ENCODE results near the gene RPTN.

Gene RPTN

DNA sequence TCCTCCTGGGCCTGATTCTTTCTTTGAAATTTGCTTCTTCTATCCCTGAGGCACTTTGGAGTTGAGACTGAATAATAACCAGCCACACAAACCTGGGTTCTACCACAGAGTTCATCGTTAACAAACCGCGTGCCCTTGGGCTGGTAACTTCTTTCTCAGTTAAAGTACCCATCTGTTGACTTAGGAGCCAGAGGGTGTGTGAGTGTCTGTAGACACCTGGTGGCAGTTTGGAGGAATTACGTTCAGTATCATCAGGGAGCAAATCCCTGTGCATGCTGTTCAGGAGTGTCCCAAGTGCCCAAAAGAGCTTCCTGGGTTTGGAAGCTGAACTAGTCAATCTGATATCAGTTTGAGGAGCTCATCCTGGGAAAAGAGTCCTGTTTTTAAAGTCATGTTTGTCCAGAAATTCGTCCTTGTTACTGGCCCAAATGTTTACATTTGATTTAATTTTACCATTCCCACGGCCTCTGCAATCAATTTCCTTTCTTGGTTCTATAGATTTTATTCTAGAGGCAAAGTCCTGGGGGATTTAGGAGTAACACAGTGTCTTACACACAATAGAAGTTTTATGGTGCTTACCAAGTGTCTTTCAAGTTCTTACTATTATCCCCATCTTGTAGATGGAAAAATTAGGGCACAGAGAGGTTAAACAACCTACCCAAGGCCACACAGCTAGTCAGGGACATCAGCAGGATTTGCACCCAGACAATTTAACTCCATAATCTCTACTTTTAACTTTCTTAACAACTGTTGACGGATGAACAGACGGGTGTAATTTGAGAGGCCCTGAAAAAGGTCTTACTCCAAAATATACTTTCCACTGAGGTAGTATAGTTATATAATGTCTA is 26.7 kb upstream of the RPTN start:
- H3K27me3 ChIP-seq (ENCODE audit: insufficient read depth, low read length, poor library complexity, severe bottlenecking) = no peaks in the 10 kb centered on the region
- no peaks in the 10 kb centered on the region for H3K79me2 ChIP-seq (ENCODE audit: insufficient read depth, low read length)
- no peak overlapping the region for H3K4me3 ChIP-seq (ENCODE audit: low read length, poor library complexity, severe bottlenecking)
- H3K4me2 ChIP-seq (ENCODE audit: low read depth, low read length, poor library complexity, severe bottlenecking) = no peak overlapping the region
- H3F3A ChIP-seq (ENCODE audit: low read depth) = no peaks in the 10 kb centered on the region
- H3K9me3 ChIP-seq (ENCODE audit: insufficient read depth, low read depth, low read length) = no peaks in the 10 kb centered on the region
- H3K36me3 ChIP-seq (ENCODE audit: insufficient read depth, low read length) = no peaks in the 10 kb centered on the region
- H2AFZ ChIP-seq (ENCODE audit: low read length) = peak overlapping the region; percentile 48
- TF ChIP-seq, protein P1, sequence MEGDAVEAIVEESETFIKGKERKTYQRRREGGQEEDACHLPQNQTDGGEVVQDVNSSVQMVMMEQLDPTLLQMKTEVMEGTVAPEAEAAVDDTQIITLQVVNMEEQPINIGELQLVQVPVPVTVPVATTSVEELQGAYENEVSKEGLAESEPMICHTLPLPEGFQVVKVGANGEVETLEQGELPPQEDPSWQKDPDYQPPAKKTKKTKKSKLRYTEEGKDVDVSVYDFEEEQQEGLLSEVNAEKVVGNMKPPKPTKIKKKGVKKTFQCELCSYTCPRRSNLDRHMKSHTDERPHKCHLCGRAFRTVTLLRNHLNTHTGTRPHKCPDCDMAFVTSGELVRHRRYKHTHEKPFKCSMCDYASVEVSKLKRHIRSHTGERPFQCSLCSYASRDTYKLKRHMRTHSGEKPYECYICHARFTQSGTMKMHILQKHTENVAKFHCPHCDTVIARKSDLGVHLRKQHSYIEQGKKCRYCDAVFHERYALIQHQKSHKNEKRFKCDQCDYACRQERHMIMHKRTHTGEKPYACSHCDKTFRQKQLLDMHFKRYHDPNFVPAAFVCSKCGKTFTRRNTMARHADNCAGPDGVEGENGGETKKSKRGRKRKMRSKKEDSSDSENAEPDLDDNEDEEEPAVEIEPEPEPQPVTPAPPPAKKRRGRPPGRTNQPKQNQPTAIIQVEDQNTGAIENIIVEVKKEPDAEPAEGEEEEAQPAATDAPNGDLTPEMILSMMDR (conservative IDR thresholded peaks at IDR 0.05; ENCODE audit: low read length) = peak; percentile 87
- TF ChIP-seq EZH2phosphoT487 (IDR thresholded peaks at IDR 0.05; ENCODE audit: borderline replicate concordance) = no peak
- H4K20me1 ChIP-seq (ENCODE audit: insufficient read depth, low read length, poor library complexity, severe bottlenecking) = no peaks in the 10 kb centered on the region
- peaks cover 5% of the 10 kb centered on the region for H3K4me1 ChIP-seq (ENCODE audit: insufficient read depth, low read length, poor library complexity, severe bottlenecking)
- H3K9ac ChIP-seq (ENCODE audit: low read depth, low read length, poor library complexity, severe bottlenecking) = no peak overlapping the region
- no peaks in the 10 kb centered on the region for H3K9me2 ChIP-seq (replicated peaks; ENCODE audit: low read depth, low read length)

- H3K36me3 ChIP-seq (ENCODE audit: insufficient read depth, low read length) = no peaks in the 10 kb centered on the region
- no peaks in the 10 kb centered on the region for H3K9me2 ChIP-seq (replicated peaks; ENCODE audit: low read depth, low read length)
- TF ChIP-seq EZH2phosphoT487 (IDR thresholded peaks at IDR 0.05; ENCODE audit: borderline replicate concordance) = no peak
- TF ChIP-seq, protein P1 (conservative IDR thresholded peaks at IDR 0.05; ENCODE audit: low read length) = no peak
- H3K4me2 ChIP-seq (ENCODE audit: low read depth, low read length, poor library complexity, severe bottlenecking) = no peak overlapping the region
- H3K9ac ChIP-seq (ENCODE audit: low read depth, low read length, poor library complexity, severe bottlenecking) = no peak overlapping the region
- no peaks in the 10 kb centered on the region for H4K20me1 ChIP-seq (ENCODE audit: insufficient read depth, low read length, poor library complexity, severe bottlenecking)
- no peaks in the 10 kb centered on the region for H3F3A ChIP-seq (ENCODE audit: low read depth)
- H3K4me1 ChIP-seq (ENCODE audit: insufficient read depth, low read length, poor library complexity, severe bottlenecking) = peaks cover 5% of the 10 kb centered on the region
- no peak overlapping the region for H2AFZ ChIP-seq (ENCODE audit: low read length)
- H3K79me2 ChIP-seq (ENCODE audit: insufficient read depth, low read length) = no peaks in the 10 kb centered on the region
- no peaks in the 10 kb centered on the region for H3K27me3 ChIP-seq (ENCODE audit: insufficient read depth, low read length, poor library complexity, severe bottlenecking)
- H3K4me3 ChIP-seq (ENCODE audit: low read length, poor library complexity, severe bottlenecking) = no peak overlapping the region
- H3K9me3 ChIP-seq (ENCODE audit: insufficient read depth, low read depth, low read length) = no peaks in the 10 kb centered on the region
Measured at GRCh38 chr1:152182944-152183361, 23.9 kb upstream of the RPTN start.

GRCh38 chr1:152182431-152182830 is 23.4 kb upstream of the RPTN start:
- Histone ChIP-seq H3K9me3 (ENCODE audit: insufficient read depth, low read depth, low read length) (no peaks in the 10 kb centered on the region), H3K36me3 (ENCODE audit: insufficient read depth, low read length) (no peaks in the 10 kb centered on the region), H3K79me2 (ENCODE audit: insufficient read depth, low read length) (no peaks in the 10 kb centered on the region), H3K4me3 (ENCODE audit: low read length, poor library complexity, severe bottlenecking) (no peak overlapping the region), H3K4me1 (ENCODE audit: insufficient read depth, low read length, poor library complexity, severe bottlenecking) (peaks cover 5% of the 10 kb centered on the region), H3K9me2 (replicated peaks; ENCODE audit: low read depth, low read length) (no peaks in the 10 kb centered on the region), H4K20me1 (ENCODE audit: insufficient read depth, low read length, poor library complexity, severe bottlenecking) (no peaks in the 10 kb centered on the region), H3K4me2 (ENCODE audit: low read depth, low read length, poor library complexity, severe bottlenecking) (no peak overlapping the region), H2AFZ (ENCODE audit: low read length) (no peak overlapping the region), H3K9ac (ENCODE audit: low read depth, low read length, poor library complexity, severe bottlenecking) (no peak overlapping the region), H3F3A (ENCODE audit: low read depth) (no peaks in the 10 kb centered on the region), H3K27me3 (ENCODE audit: insufficient read depth, low read length, poor library complexity, severe bottlenecking) (no peaks in the 10 kb centered on the region)
- no peak for TF ChIP-seq EZH2phosphoT487 (IDR thresholded peaks at IDR 0.05; ENCODE audit: borderline replicate concordance)
- TF ChIP-seq, protein P1 (conservative IDR thresholded peaks at IDR 0.05; ENCODE audit: low read length) = peak; percentile 98
